ENCODE data around the gene CENPP.

DNA sequence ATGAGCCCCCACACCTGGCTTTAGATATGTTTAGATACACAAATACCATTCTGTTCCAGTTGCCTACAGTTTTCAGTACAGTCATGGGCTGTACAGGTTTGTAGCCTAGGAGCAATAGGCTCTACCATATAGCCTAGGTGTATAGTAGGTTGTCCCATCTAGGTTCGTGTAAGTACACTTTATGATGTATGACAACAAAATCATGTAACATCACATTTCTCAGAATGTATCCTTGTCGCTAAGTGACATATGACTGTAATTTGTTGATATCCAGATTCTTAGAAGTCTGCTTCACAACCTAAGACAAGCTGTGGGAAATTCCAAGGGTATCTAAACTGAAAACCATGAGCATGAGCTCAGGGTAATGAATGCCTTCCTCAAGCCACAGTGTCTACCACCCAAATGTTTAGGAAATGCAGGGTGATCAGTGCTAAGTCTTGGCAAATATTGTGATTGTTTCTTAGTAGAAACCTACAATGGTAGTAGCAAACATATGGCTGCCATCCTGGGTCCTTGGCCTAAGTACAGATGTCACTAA, 201.6 kb downstream of the CENPP start:
- TF ChIP-seq POLR2A (IDR thresholded peaks at IDR 0.05; ENCODE audit: low read length) (no peak), GATA1 (IDR thresholded peaks at IDR 0.05; ENCODE audit: low read depth, low read length) (no peak)

Measured in erythroblast (primary cell).